NCI-H2196 treated with DMSO at 0.1 percent for 48 hours (cell line): ENCODE results near the gene ZCRB1.

Source experiments
- DNase-seq: peaks from one replicate; lab custom pipeline; 2025; ENCODE audit not compliant: unreplicated experiment; lab: John Stamatoyannopoulos, UW

The ZCRB1 gene

GRCh38 chr12:42281844-42282243, 44.0 kb downstream of the ZCRB1 start:
- DNase-seq: no peak

- DNase-seq: no peak
Measured at GRCh38 chr12:42281278-42281677, 44.6 kb downstream of the ZCRB1 start.

- DNase-seq: no peak
Measured at GRCh38 chr12:42278128-42278510, 47.8 kb downstream of the ZCRB1 start.

GRCh38 chr12:42277396-42278127, 48.3 kb downstream of the ZCRB1 start:
- no peak for DNase-seq

- DNase-seq: no peak
Measured at GRCh38 chr12:42275499-42275898, 50.4 kb downstream of the ZCRB1 start.

GRCh38 chr12:42273706-42274105, 52.2 kb downstream of the ZCRB1 start:
- DNase-seq: no peak

GRCh38 chr12:42270596-42270995, 55.3 kb downstream of the ZCRB1 start:
- no peak for DNase-seq

- no peak for DNase-seq
Measured at GRCh38 chr12:42267413-42268190, 58.3 kb downstream of the ZCRB1 start.

GRCh38 chr12:42266579-42267230, 59.2 kb downstream of the ZCRB1 start:
- DNase-seq: no peak

GRCh38 chr12:42262271-42262670, 63.6 kb downstream of the ZCRB1 start:
- no peak for DNase-seq
